GM04503 (cell line): ENCODE data around the gene SIAH2.

Experiments
- DNase-seq: peaks from one replicate; pipeline ENCODE4 v3.0.0-alpha.2; 2012; ENCODE audit warnings: low read depth

SIAH2 gene

GRCh38 chr3:150773616-150774192 lies 10.7 kb upstream of the SIAH2 start:
- no peak for DNase-seq

- DNase-seq, result no peak
Measured at GRCh38 chr3:150771600-150771999, 8.6 kb upstream of the SIAH2 start.

DNA sequence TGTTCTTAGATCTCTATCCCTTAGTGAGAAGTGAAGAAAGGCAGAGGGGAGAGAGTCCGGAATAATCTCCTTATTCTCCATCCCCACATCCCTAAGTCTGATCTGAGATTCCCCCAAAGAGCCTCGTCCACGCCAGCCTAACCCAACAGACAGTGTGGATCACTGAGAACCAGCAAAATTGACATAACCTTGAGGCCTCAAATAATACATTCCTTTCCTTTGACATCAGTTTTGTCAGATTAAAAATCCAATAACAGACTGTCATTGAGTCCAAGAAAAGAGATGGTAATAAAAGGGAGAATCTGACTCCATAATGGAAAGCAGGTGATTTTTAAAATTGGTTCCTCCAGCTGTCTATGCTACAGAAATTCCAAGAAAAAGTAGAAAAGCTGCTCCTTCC lies 7.7 kb upstream of the SIAH2 start:
- no peak for DNase-seq

DNA sequence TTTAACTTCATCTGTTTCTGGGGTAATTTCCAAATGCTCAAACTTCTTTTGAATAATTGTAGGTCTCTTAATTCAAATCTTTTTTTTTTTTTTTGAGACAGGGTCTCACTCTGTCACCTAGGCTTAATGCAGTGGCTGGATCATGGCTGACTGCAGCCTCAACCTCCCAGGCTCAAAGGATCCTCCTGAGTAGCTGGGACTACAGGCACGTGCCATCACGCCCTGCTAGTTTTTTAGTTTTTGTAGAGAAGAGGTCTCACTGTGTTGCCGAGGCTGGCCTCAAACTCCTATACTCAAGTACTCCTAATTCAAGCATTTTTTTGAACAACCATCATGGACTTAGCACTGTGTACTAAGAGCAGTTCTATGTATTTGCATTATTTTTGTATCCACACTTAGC lies 3.8 kb upstream of the SIAH2 start:
- no peak for DNase-seq

- no peak for DNase-seq
Measured at GRCh38 chr3:150765949-150766720, 3.2 kb upstream of the SIAH2 start.

DNA sequence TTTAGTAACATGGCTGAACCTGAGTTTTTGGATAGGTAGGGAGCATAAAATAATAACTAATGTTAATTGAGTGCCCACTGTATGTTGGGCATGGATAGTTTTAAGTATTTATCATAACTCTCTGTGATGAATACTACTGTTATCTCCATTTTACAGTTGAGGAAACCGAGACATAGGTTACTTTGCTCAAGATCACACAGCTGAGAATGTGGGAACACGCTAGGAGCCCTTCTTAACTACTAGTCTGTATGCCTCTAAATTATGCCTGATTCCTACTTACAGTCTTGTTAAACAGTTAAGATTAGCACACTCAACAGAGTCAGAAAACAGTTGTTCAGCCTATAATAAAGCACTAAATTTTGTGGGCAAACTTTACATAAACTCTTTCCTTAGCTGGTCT lies 2.0 kb upstream of the SIAH2 start:
- no peak for DNase-seq

DNA sequence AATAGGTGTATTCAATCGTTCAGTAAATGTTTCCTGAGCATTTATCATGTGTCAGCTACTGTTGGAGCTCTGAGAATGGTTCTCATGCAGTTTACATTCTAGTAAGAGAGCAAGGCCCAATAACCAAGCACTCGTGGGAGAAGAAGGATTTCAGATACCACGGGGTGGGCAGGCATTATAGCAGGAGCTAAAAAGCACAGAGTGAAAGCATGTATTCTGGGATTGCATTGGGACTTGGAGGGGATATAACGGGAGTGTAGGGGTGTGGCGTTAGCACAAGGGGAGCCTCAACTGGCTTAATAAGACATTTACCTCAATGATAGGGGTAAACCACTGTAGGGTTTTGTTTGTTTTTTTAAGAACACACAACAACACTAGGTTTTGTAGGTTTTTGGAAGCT lies 1.6 kb upstream of the SIAH2 start:
- DNase-seq, result no peak

DNA sequence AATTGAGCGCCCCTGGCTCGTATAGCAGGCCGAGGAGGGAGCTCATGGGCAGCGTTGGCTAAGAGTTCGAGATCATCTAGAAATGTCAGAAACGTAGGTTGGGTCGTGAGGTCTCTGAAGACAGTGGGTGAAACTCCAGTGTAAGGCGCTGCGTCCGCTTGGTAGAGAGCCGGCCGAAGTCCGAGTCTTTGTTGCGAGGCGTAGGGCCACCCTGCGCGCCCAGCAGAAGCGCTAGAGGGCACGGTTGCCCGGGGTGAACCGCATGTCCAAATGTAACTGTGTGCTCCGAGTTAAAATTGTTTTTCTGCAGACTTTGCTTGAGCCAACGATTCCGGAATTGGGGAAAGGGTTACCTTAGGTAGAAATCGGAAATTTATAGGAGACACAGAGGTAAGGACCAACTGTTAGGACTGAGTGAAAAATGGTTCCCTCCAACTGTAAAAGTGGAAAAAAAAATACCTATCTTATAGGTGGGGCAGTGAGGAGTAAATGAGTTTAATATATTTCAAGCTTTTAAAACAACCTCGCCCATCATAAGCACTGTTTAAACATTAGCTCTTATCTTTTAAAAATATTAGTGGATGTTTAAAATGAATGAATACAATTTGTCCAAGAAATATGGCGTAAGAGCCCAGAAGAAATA lies 993 bp upstream of the SIAH2 start:
- no peak for DNase-seq

- no peak for DNase-seq
Measured at GRCh38 chr3:150762662-150763121, 277 bp downstream of the SIAH2 start.

- no peak for DNase-seq
Measured at GRCh38 chr3:150761831-150762661, 923 bp downstream of the SIAH2 start.

- DNase-seq, result no peak
Measured at GRCh38 chr3:150760431-150761200, 2.4 kb downstream of the SIAH2 start.

GRCh38 chr3:150759947-150760346 lies 3.0 kb downstream of the SIAH2 start:
- DNase-seq, result no peak

DNA sequence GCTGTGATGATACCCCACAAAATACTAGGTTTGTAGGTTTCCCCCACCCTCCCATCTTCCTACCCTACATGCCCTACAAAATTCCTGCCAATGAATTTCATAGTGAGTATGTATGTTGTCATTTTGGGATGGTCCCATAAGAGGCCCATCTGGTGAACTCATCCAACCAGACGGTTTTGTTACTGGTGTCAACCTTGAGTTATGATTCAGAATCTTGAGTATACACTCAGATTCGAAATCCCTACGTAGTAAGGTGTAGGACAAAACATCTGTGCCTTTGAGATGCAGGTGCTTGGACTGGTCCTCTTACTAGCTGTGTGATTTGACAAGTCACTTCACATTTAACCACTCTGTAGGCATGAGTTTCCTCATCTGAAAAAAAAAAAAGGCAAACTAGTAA lies 3.6 kb downstream of the SIAH2 start:
- no peak for DNase-seq

- DNase-seq, result no peak
Measured at GRCh38 chr3:150757768-150758167, 5.2 kb downstream of the SIAH2 start.

GRCh38 chr3:150757364-150757763 lies 5.6 kb downstream of the SIAH2 start:
- DNase-seq, result no peak

DNA sequence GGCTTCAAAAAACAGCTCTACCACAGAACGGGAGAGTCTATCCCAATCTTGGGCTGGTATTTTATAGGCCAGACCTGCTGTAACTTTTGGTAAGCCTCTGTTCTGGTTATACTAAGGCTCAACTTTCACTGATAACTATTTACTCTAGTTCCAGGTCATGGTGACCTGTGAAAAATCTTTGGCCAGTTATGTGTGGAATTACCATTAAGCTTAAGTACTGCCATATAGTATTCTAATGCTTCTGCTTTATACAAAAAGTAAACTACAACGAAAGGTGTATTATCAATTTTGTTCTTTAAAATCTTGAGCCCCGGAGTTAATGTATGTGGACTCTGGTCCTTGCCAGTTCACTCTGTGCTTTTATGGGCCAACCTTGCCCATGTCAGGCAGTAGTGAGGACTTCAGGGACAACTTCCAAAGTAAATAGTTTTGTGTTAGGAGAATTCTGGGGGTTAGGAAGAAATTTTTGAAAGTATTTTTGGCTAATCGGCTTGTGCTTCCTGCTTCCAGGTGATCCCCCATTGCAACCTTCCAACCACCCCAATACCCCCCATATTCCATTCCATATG lies 6.4 kb downstream of the SIAH2 start:
- no peak for DNase-seq

DNA sequence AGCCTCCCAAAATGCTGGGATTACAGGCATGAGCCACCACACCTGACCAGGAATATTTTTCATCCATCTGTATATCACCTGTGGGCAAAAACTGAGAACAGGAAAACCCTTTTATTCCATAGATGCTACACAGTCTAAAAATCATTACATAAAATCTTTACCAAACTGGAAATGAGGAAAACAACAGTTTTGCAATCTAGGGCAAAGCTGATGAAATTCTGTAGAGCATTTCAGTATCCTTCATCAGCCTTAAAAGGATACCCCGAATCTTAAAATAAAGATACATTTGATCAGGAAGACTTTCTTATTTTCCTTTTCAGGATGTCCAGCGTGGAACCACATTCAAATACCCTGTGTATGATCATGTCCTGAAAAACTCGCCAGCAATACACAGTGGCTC lies 7.1 kb downstream of the SIAH2 start:
- no peak for DNase-seq

- no peak for DNase-seq
Measured at GRCh38 chr3:150754896-150755295, 8.1 kb downstream of the SIAH2 start.

- no peak for DNase-seq
Measured at GRCh38 chr3:150751781-150752263, 11.1 kb downstream of the SIAH2 start.

- no peak for DNase-seq
Measured at GRCh38 chr3:150749255-150749654, 13.7 kb downstream of the SIAH2 start.

DNA sequence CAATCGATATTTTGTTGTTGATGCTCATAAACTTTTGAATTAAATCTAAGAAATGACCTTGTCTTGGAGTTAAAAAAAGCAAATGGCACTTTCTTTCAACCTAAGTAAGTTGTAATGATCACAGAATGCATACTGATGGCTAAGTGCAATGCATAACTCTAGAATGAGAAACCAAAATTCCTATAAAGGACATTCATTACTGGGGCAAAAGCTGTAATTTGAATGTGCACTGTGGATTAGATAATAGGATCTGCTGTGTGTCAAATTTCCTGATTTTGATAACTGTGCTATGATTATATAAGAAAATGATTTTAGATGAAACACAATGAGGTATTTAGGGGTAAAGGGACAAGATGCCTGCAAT lies 14.3 kb downstream of the SIAH2 start:
- DNase-seq, result no peak
